NCI-H82 treated with DMSO at 0.1 percent for 48 hours (cell line): ENCODE data around the gene TAF4B.
"Not testable (repeated sequence)": the region's sequence is repeated elsewhere in the genome, so short reads cannot be mapped to it uniquely, and the experiment has no call there.

Source experiments
- DNase-seq: peaks from one replicate; lab custom pipeline; 2025; ENCODE audit not compliant: unreplicated experiment; lab: John Stamatoyannopoulos, UW

The TAF4B gene

DNA sequence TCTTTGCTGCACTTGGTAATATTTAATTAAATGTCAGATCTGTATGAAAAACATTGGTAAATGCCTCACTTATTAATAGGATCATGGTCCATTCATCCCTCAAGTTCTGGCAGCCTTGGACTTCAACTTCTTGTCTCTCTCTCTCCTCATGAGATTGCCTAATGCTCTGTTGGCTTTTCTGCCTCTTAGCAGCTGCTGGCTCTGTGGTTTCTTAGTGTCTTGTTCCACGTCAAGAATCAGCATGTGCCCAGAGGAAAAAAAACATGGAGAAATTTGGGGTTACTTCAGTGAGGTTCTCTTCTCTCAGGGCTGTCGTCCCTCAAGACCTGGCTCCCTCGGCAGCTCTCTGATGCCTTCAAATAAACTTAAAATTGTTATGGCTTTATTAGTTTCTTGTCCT, 75.4 kb downstream of the TAF4B start:
- no peak for DNase-seq

- not testable (repeated sequence) for DNase-seq
Observed at GRCh38 chr18:26303222-26303621, 77.0 kb downstream of the TAF4B start.

DNA sequence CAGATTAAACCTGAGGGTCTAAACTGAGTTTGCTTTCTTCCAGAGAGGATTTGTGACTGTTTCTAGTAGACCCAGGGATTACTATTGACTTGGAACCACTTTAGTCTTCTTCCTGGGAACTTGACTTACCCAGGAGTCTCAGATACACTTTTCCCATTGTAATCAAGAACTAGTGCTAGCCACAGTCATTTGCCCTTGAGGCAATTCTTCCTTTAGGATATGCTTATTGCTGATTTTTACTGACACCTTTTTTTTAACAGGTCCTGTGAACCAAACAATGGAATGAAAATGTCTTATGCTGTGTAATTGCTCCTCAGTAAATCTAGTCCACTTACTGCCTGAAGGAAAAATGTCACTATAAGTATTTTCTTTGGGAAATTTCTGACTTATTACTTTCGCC, 78.3 kb downstream of the TAF4B start:
- no peak for DNase-seq

DNA sequence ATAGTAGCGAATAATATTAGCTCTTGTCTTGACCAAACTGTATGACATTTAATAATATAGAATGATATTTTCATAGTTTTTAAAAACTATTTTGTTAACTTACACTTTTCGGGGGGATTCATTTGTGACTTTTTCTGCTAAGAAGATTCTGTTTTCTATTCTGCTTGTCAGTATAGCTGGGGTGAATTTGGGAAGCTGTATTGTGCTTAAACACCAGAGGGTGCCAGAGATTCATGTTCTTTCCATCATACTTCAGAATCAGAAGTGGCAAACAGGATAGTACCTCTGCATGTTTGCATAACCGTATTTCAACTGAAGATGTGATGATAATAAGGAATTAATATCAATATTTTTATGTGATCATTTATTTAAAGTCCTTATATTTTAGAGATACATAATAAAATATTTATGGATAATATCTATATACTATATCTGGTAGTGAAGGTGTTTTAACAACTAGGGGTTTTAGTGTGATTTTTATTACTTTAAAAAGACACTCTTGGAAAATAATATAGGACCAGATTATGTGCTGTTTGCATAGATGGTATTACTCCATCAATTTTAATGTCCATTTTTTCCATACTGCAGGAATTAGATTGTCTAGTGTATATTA, 81.0 kb downstream of the TAF4B start:
- DNase-seq, result no peak

- DNase-seq, result no peak
Observed at GRCh38 chr18:26309281-26309680, 83.0 kb downstream of the TAF4B start.

GRCh38 chr18:26312199-26312598, 86.0 kb downstream of the TAF4B start:
- no peak for DNase-seq

- DNase-seq, result no peak
Observed at GRCh38 chr18:26317398-26317797, 91.2 kb downstream of the TAF4B start.

- no peak for DNase-seq
Observed at GRCh38 chr18:26320686-26321085, 94.4 kb downstream of the TAF4B start.

DNA sequence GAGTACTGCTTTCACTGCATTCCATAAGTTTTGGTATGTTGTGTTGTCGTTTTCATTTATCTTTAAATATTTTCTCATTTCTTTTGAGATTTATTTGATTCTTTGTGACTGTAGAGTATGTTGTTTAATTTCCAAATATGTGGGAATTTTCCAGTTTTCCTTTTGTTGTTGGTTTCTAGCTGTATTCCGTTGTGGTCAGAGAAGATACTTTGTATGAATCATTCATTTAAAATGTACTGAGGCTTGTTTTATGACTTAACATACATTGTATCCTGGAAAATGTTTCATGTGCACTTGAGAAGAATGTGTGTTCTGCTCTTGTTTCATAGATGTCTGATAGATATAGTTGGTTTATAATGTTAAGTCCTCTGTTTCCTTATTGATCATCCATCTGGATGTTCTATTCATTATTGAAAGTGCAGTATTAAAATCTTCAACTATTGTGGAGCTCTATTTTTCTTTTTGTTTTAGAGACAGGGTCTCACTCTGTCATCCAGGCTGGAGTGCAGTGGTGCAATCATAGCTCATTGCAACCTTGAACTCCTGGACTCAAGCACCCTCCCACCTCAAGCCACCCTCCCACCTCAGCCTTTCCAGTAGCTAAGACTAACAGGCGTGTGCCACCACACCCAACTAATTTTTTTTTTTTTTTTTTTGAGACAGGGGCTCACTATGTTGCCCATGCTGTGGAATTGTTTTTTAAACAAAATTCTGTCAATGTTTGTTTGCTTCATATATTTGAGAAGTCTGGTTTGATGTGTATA, 96.8 kb downstream of the TAF4B start:
- no peak for DNase-seq

- no peak for DNase-seq
Observed at GRCh38 chr18:26325771-26326170, 99.5 kb downstream of the TAF4B start.

- no peak for DNase-seq
Observed at GRCh38 chr18:26327062-26327461, 100.8 kb downstream of the TAF4B start.

GRCh38 chr18:26332991-26333390, 106.7 kb downstream of the TAF4B start:
- no peak for DNase-seq

DNA sequence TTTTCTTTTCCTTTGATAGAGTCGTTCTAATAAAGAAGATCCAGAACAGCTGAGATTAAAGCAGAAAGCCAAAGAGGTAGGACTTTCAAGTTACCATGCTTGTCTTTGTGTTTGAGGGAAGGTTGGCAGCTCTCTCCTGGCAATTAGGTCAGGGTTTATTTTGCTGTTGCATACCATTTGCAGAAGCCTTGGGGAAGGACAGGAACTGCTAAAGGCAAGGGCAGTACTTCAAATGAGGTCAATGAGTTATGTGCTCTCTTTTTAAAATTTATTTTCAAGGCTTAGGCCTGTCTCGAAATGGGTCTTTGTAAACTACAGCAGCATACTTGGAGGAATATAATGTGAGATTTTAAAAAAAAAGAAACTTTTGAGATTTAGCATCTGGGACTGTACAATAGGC, 108.9 kb downstream of the TAF4B start:
- DNase-seq, result no peak

DNA sequence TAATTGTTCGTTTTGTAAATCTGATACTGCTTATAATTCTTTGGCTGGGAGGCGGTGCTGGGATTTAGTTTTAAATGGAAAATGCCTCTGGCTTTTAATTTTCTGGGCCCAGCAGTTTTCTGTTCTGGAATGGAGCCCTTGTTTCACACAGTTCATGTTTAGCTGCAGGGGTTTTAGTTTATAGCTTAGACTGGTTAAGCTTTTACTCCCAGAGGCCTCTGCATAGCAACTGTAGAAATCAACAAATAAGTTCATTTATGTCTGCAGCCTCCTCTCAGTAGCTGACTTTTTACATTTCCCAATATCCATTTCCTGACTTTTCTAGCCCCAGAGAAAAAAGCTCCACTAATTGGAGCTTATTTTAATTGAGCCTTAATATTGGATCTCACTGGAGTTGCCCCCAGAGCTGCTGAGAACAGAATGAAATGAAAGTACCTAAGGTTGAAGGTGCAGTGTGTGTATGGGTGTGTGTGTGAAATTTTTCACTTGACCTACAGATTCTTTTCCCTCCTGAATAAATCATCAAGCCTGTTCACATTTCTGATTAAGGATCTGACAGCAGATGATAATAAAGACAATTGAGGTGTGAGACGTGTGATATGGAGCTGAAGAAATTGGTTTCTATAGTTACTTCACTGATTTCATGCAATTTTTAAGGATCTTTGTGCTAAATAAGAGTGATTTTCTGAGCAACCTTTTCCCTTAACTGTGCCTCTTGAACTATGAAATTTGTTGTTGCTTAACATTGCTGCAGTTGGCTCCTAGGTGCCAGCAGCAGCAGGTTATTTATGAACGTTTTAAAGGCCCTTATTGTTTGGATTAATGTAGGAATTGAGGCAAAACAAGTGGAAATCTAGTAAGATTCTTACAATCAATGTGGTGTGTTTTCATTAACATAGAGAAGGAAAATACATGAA, 109.6 kb downstream of the TAF4B start:
- no peak for DNase-seq

GRCh38 chr18:26336572-26336971, 110.3 kb downstream of the TAF4B start:
- no peak for DNase-seq

- DNase-seq, result no peak
Observed at GRCh38 chr18:26342646-26343045, 116.4 kb downstream of the TAF4B start.

DNA sequence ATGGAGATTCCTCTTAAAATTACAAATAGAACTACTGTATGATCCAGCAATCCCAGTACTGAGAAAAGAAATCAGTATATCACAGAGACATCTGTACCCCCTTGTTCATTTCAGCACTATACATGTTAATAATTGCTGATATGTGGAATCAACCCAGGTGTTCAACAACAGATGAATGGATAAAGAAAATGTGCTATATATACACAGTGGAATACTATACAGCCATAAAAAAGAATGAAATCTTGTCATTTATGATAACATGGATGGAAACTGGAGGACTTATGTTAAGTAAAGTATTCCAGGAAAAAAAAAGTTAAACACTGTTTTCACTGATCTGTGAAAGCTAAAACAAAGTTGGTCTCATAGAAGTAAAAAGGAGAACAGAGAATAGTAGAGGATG, 124.7 kb downstream of the TAF4B start:
- DNase-seq, result no peak

DNA sequence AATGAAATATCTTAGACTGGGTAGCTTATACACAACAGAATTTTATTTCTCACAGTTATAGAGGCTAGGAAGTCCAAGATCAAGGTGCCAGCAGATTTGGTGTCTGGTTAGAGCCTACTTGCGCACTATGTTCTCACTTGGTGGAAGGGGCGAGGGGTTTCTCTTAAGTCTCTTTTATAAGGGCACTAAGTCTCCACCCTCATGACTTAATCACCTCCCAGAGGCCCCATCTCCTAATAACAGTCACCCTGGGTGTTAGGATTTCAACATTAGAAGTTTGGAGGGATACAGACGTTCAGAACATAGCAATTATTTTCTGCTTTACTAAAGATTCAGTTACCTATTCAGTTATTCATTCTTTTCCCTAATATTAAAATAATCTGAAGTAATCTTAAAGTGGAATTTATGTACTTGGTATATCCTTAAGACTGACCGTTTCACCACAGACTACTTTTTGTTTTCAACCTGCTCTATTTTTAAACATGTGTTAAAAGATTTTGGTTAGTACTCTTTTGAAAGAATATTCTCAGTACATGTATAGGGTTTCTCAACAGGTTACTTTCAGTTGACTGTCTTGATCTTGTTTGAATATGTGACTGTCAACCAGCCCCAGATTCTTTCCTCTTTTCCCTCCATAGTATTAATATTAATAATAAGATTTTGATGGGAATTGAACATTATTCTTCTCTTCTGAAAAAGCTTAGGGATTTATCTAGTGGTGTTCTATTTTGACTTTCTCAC, 130.0 kb downstream of the TAF4B start:
- DNase-seq, result no peak

- no peak for DNase-seq
Observed at GRCh38 chr18:26357960-26358359, 131.7 kb downstream of the TAF4B start.

DNA sequence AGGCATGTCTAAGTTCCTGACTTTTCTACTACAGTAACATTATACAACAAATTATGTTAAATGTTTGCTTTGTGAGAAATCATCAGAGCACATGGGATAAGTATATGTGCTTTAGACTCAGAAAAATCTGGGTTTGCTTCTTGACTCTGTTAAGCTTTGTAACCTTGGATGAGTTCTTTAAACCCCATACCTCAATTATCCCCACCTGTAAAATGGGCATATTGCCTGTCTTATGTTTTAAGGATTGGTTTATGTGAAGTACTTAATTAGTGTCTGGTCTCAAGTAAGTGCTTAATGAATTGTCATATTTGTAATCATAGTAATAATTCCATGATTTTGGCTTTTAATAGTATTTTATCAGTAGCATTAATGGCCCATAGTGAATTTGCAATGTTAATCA, 135.8 kb downstream of the TAF4B start:
- no peak for DNase-seq

DNA sequence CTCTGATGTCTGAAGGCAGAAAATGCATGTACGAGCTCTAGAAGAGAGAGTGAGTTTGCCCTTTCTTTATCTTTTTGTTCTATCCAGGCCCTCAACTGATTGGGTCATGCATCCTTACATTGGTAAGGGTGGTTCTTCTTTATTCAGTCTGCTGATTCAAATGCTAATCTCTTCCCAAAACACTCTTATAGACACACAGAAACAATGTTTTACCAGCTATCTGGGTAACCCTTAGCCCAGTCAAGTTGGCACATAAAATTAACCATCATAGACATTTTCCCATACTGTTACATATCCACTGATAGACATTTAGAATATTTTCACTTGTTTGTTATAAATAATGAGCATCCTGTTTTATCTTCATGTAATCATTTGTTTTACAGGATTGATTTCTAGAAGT, 141.2 kb downstream of the TAF4B start:
- DNase-seq, result no peak
